GM12878 (cell line): ENCODE data around the gene FOS. TPM values are rescaled to one million over a fixed set of nuclear protein-coding genes. Genes with fewer than 3 reads are reported as not detected.
A peak's percentile ranks its signal among the peaks of the same experiment; 100 is the strongest.

ENCODE experiments used
- ATAC-seq: fragments of 200-7000 bp; cut with Tn5 transposase; 3 replicates; pipeline ENCODE4 v1.9.1; 2020; ENCODE audit warnings: mild to moderate bottlenecking, moderate library complexity
- BruUV-seq: library from RNA; stranded (reverse); fragments of 400-500 nt; replicated peaks from 2 replicates; lab custom pipeline; 2021; lab: Mats Ljungman, UMichigan
- CTCF ChIA-PET: fragments of 300-600 bp; sonication (Branson Sonifier 250); formaldehyde crosslinking; extraction: SDS; loops from one replicate; lab custom pipeline; 2021; ENCODE audit warnings: inconsistent platforms; lab: Yijun Ruan, JAX
- POLR2A ChIA-PET: fragments of 350-600 bp; formaldehyde crosslinking; extraction: SDS; loops from one replicate; lab custom pipeline; 2021; ENCODE audit warnings: inconsistent platforms; lab: Charles Lee
- RAD21 ChIA-PET: fragments of 300-600 bp; sonication (Branson Sonifier 250); formaldehyde crosslinking; loops from one replicate; lab custom pipeline; 2023; ENCODE audit warnings: antibody characterized with exemption; ENCODE audit not compliant: unreplicated experiment; lab: Charles Lee
- SMC1A ChIA-PET: fragments of 300-600 bp; sonication (Branson Sonifier 250); formaldehyde crosslinking; loops from one replicate; lab custom pipeline; 2023; ENCODE audit not compliant: unreplicated experiment, uncharacterized antibody; lab: Charles Lee
- DNase-seq: peaks from one replicate; pipeline ENCODE4 v3.0.0-alpha.2; 2011; ENCODE audit warnings: low read depth, low spot score
- FAIRE-seq: peaks from 3 replicates; lab custom pipeline; 2011; peaks lifted over from hg19 to GRCh38; lab: Jason Lieb, UNC
- H2AFZ ChIP-seq: 2 replicates; pipeline ENCODE4 v1.6.0; 2011; ENCODE audit warnings: low read depth, low read length, control low read depth; ENCODE audit not compliant: control insufficient read depth
- H3K27ac ChIP-seq: 2 replicates; pipeline ENCODE4 v1.5.1; 2011; ENCODE audit warnings: control low read depth; ENCODE audit not compliant: control insufficient read depth, insufficient read depth
- H3K27me3 ChIP-seq, 2 experiments: replicated peaks in 1 of 2; 2 replicates each; pipeline versions ENCODE4 v1.6.0 to v1.6.1; 2011; ENCODE audit warnings: low read length in 1 of 2; ENCODE audit not compliant: control insufficient read depth in 2 of 2, insufficient read depth in 2 of 2
- H3K36me3 ChIP-seq, 2 experiments: 2 replicates each; pipeline ENCODE4 v1.5.1; 2011; ENCODE audit warnings: low read length in 1 of 2; ENCODE audit not compliant: control insufficient read depth in 2 of 2, insufficient read depth in 2 of 2
- H3K4me1 ChIP-seq: 2 replicates; pipeline ENCODE4 v1.6.1; 2011; ENCODE audit warnings: mild to moderate bottlenecking, low read length, moderate library complexity, mixed read lengths; ENCODE audit not compliant: control insufficient read depth, insufficient read depth
- H3K4me2 ChIP-seq: 2 replicates; pipeline ENCODE4 v1.6.0; 2011; ENCODE audit warnings: control low read depth; ENCODE audit not compliant: control insufficient read depth, insufficient read depth
- H3K4me3 ChIP-seq: fragments of 200-600 bp; sonication (generic); 2 replicates; pipeline ENCODE4 v1.5.1; 2016
- H3K79me2 ChIP-seq: 2 replicates; pipeline ENCODE4 v1.6.0; 2011; ENCODE audit warnings: low read length; ENCODE audit not compliant: control insufficient read depth, insufficient read depth
- H3K9ac ChIP-seq: 2 replicates; pipeline ENCODE4 v1.8.0; 2011; ENCODE audit warnings: low read length, control low read depth, mixed read lengths; ENCODE audit not compliant: control insufficient read depth, insufficient read depth
- H3K9me3 ChIP-seq: replicated peaks from 3 replicates; pipeline ENCODE4 v1.5.1; 2011; ENCODE audit warnings: mild to moderate bottlenecking, low read length; ENCODE audit not compliant: control insufficient read depth, insufficient read depth
- H4K20me1 ChIP-seq: 2 replicates; pipeline ENCODE4 v1.6.0; 2011; ENCODE audit not compliant: control insufficient read depth, insufficient read depth
- BCL11A ChIP-seq: IDR thresholded peaks from 2 replicates; pipeline ENCODE4 v1.6.1; 2011; ENCODE audit warnings: low read depth, low read length
- EED ChIP-seq: sonication (generic); IDR thresholded peaks from 2 replicates; pipeline ENCODE4 v1.6.1; 2016; ENCODE audit warnings: antibody characterized with exemption, low read depth
- ESRRA ChIP-seq: IDR thresholded peaks from 2 replicates; pipeline ENCODE4 v1.6.1; 2012; ENCODE audit warnings: mild to moderate bottlenecking, low read length, improper control_type of control experiment
- NFXL1 ChIP-seq: fragments of 450-650 bp; IDR thresholded peaks from 2 replicates; pipeline ENCODE4 v1.6.1; 2017; ENCODE audit warnings: antibody characterized with exemption, mild to moderate bottlenecking, borderline replicate concordance
- SPI1 ChIP-seq: IDR thresholded peaks from 2 replicates; pipeline ENCODE4 v1.6.1; 2011; ENCODE audit warnings: low read depth, mild to moderate bottlenecking, low read length, moderate library complexity, borderline replicate concordance; ENCODE audit not compliant: insufficient read depth
- SUPT20H ChIP-seq: IDR thresholded peaks from 2 replicates; pipeline ENCODE4 v1.6.1; 2011; ENCODE audit warnings: low read depth, mild to moderate bottlenecking, low read length, moderate library complexity, borderline replicate concordance; ENCODE audit not compliant: control insufficient read depth
- TBL1XR1 ChIP-seq: IDR thresholded peaks from 2 replicates; pipeline ENCODE4 v1.6.1; 2012; ENCODE audit warnings: low read depth, low read length, improper control_type of control experiment
- TCF3 ChIP-seq: IDR thresholded peaks from 2 replicates; pipeline ENCODE4 v1.6.1; 2012; ENCODE audit warnings: low read depth, mild to moderate bottlenecking, low read length, borderline replicate concordance; ENCODE audit not compliant: insufficient read depth
- TCF7 ChIP-seq: IDR thresholded peaks from 2 replicates; pipeline ENCODE4 v1.6.1; 2014; ENCODE audit warnings: antibody characterized with exemption, borderline replicate concordance
- ZNF24 ChIP-seq: fragments of 450-650 bp; IDR thresholded peaks from 2 replicates; pipeline ENCODE4 v1.6.1; 2017; ENCODE audit warnings: antibody characterized with exemption, mild to moderate bottlenecking
- WGBS: methylation state at CpG from one replicate; pipeline ENCODE4 v1.1.6; 2016; ENCODE audit warnings: low lambda C conversion rate; ENCODE audit not compliant: insufficient replicate concordance, insufficient coverage; ENCODE audit errors: missing lambda C conversion rate; 5-methylcytosine and 5-hydroxymethylcytosine counted together
- in situ Hi-C: fragments of 300-500 bp; cut with MboI; formaldehyde crosslinking; loops from 9 replicates; pipeline ENCODE4 v1.14.3; 2018; ENCODE audit warnings: mixed read lengths
- intact Hi-C: fragments of 100-400 bp; cut with micrococcal nuclease; formaldehyde crosslinking; loops from one replicate; pipeline ENCODE4 v1.14.2; 2022; ENCODE audit not compliant: unreplicated experiment
- polyA plus RNA-seq, 11 experiments: library from polyadenylated mRNA; depleted of rRNA in 4 of 11; unstranded in 6 of 11; stranded (reverse) in 5 of 11; fragments of >200 nt; fragmentation: Nextera tagmentation in 4 of 11; fragmentation: Illumina TruSeq in 1 of 11; extraction: Ambion mirVana in 4 of 11; extraction: Trizol in 1 of 11; gene quantifications; 1 replicate in 1 of 11; 2 replicates in 10 of 11; pipeline versions ENCODE4 v1.2.1 to v1.2.3, GENCODE V29; 2011 to 2016; ENCODE audit warnings: inconsistent platforms in 2 of 11, missing spikeins in 2 of 11, low read depth in 1 of 11
- total RNA-seq, 4 experiments: library from RNA; depleted of rRNA in 3 of 4; stranded (reverse); fragments of >200 nt in 3 of 4; fragmentation: Illumina TruSeq in 1 of 4; extraction: Trizol in 1 of 4; gene quantifications; 2 replicates each; pipeline versions ENCODE4 v1.2.1 to v1.2.3, GENCODE V29; 2013 to 2021
- TF ChIP-seq, protein P1 (sequence below): fragments of 150-350 bp; IDR thresholded peaks from 2 replicates; pipeline ENCODE4 v1.6.1; 2016; ENCODE audit warnings: low read depth, low read length
- TF ChIP-seq, protein P2 (sequence below): fragments of 150-350 bp; IDR thresholded peaks from 2 replicates; pipeline ENCODE4 v1.6.1; 2014; ENCODE audit warnings: mild to moderate bottlenecking, low read depth, low read length
- TF ChIP-seq, protein P3 (sequence below): fragments of 450-650 bp; IDR thresholded peaks from 2 replicates; pipeline ENCODE4 v1.6.1; 2016; ENCODE audit warnings: mild to moderate bottlenecking

Gene FOS
- total and polyA plus RNA-seq, 10 of the 15 experiments (the other 5 are each of a cell fraction or from before 2014, with no cell fraction given), result 0.02 to 0.95 (median 0.38) TPM

DNA sequence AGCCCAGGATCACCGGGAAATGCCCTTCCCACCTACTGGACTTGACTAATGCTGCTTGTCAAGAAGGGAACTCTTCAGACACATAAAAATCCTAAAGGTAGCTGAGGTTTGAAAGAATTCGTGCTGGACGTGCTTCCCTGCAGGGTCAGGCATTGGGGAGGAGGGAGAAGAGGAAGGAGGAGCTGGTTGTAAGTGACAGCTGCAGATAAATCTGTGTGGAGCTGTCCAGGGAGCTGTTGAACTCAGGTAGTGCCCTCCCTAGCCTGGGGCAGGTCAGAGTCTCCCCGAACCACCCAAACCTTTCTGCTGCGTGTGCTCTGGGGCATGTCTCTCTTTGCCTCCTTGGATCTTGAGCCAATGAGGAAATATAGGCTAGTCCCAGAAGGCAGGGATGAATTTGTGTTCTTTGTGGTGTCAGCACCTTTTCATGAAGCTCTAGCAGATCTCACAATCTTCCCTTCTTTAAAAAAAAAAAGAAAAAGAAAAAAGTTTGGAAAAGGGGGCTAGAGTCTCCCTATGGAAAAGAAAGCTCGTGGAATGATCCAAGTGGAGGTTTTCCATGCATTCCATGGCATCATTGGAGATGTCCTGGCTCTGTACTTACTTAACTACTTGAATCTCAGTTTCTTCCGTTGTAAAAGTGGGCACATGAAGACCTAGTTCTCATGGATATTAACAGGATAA is 23.6 kb upstream of the FOS start:
- Histone ChIP-seq H3K9ac (no peak overlapping the region), H3K4me2 (no peak overlapping the region), H3K27me3 (peaks cover 0 to 4% of the 10 kb centered on the region in 2 experiments; a peak in 2 of 4 replicates), H2AFZ (no peak overlapping the region), H3K4me3 (no peak overlapping the region), H3K27ac (no peak overlapping the region), H3K4me1 (peaks cover 19% of the 10 kb centered on the region), H4K20me1 (no peaks in the 10 kb centered on the region), H3K9me3 (no peaks in the 10 kb centered on the region), H3K79me2 (no peaks in the 10 kb centered on the region), H3K36me3 (no peaks in the 10 kb centered on the region)
- DNase-seq, result no peak
- no TSS peak for BruUV-seq
- TF ChIP-seq NFXL1 (peak; percentile 85; the same call in 1 of the 2 replicates), SUPT20H (no peak), ESRRA (no peak), BCL11A (no peak), TBL1XR1 (no peak), SPI1 (no peak), TCF7 (no peak), EED (no peak), TCF3 (no peak), ZNF24 (no peak)
- TF ChIP-seq, protein P1, sequence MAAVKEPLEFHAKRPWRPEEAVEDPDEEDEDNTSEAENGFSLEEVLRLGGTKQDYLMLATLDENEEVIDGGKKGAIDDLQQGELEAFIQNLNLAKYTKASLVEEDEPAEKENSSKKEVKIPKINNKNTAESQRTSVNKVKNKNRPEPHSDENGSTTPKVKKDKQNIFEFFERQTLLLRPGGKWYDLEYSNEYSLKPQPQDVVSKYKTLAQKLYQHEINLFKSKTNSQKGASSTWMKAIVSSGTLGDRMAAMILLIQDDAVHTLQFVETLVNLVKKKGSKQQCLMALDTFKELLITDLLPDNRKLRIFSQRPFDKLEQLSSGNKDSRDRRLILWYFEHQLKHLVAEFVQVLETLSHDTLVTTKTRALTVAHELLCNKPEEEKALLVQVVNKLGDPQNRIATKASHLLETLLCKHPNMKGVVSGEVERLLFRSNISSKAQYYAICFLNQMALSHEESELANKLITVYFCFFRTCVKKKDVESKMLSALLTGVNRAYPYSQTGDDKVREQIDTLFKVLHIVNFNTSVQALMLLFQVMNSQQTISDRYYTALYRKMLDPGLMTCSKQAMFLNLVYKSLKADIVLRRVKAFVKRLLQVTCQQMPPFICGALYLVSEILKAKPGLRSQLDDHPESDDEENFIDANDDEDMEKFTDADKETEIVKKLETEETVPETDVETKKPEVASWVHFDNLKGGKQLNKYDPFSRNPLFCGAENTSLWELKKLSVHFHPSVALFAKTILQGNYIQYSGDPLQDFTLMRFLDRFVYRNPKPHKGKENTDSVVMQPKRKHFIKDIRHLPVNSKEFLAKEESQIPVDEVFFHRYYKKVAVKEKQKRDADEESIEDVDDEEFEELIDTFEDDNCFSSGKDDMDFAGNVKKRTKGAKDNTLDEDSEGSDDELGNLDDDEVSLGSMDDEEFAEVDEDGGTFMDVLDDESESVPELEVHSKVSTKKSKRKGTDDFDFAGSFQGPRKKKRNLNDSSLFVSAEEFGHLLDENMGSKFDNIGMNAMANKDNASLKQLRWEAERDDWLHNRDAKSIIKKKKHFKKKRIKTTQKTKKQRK, result no peak
- TF ChIP-seq, protein P2, sequence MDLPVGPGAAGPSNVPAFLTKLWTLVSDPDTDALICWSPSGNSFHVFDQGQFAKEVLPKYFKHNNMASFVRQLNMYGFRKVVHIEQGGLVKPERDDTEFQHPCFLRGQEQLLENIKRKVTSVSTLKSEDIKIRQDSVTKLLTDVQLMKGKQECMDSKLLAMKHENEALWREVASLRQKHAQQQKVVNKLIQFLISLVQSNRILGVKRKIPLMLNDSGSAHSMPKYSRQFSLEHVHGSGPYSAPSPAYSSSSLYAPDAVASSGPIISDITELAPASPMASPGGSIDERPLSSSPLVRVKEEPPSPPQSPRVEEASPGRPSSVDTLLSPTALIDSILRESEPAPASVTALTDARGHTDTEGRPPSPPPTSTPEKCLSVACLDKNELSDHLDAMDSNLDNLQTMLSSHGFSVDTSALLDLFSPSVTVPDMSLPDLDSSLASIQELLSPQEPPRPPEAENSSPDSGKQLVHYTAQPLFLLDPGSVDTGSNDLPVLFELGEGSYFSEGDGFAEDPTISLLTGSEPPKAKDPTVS, result no peak
- TF ChIP-seq, protein P3, sequence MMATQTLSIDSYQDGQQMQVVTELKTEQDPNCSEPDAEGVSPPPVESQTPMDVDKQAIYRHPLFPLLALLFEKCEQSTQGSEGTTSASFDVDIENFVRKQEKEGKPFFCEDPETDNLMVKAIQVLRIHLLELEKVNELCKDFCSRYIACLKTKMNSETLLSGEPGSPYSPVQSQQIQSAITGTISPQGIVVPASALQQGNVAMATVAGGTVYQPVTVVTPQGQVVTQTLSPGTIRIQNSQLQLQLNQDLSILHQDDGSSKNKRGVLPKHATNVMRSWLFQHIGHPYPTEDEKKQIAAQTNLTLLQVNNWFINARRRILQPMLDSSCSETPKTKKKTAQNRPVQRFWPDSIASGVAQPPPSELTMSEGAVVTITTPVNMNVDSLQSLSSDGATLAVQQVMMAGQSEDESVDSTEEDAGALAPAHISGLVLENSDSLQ, result peak; percentile 55; the same call in 1 of the 2 replicates
- FAIRE-seq, result no peak
- intact Hi-C loops (no loop called here), in situ Hi-C loops (loop anchor here (25.0 kb wide), 1 partner anchor 1493 kb away; a partner anchor contains a TSS)
- POLR2A ChIA-PET, result no interaction called here
- no peak for ATAC-seq
- SMC1A ChIA-PET, result interaction anchor here (0.6 to 1.5 kb wide), 4 partner anchors 10 to 90 kb away, joined by 3 read pairs; no protein-coding TSS in a partner anchor
- CTCF ChIA-PET, result interaction anchor here (1.2 to 1.4 kb wide), 2 partner anchors 10 to 71 kb away, joined by 3 to 5 read pairs; no protein-coding TSS in a partner anchor
- WGBS, result 51% methylated on average over 7 of the region's 7 CpGs
- RAD21 ChIA-PET, result no interaction called here
